Panc1 (cell line): ENCODE results near the gene HSF2. TPM values are rescaled to one million over a fixed set of nuclear protein-coding genes. Genes with fewer than 3 reads are reported as not detected.
A peak's percentile ranks its signal among the peaks of the same experiment; 100 is the strongest.

Source experiments
- ATAC-seq: fragments of 200-7000 bp; cut with Tn5 transposase; 2 replicates; pipeline ENCODE4 v1.9.1; 2020; ENCODE audit warnings: mild to moderate bottlenecking, moderate library complexity
- BruUV-seq: library from RNA; stranded (reverse); fragments of 400-500 nt; replicated peaks from 2 replicates; lab custom pipeline; 2021; lab: Mats Ljungman, UMichigan
- CTCF ChIA-PET: fragments of 300-600 bp; sonication (Branson Sonifier 250); formaldehyde crosslinking; loops from one replicate; lab custom pipeline; 2022; ENCODE audit warnings: antibody characterized with exemption; lab: Charles Lee
- POLR2A ChIA-PET: fragments of 300-600 bp; sonication (Branson Sonifier 250); formaldehyde crosslinking; loops from one replicate; lab custom pipeline; 2022; ENCODE audit warnings: antibody characterized with exemption; lab: Charles Lee
- DNase-seq: peaks from one replicate; pipeline ENCODE4 v3.0.0-alpha.2; 2010; ENCODE audit warnings: low read depth, low spot score
- H3K27ac ChIP-seq: 2 replicates; pipeline ENCODE4 v1.5.1; 2011; ENCODE audit warnings: mild to moderate bottlenecking, low read length, inconsistent platforms
- H3K27me3 ChIP-seq: fragments of 200-500 bp; sonication (Bioruptor generic); 2 replicates; pipeline ENCODE4 v1.6.0; 2014; ENCODE audit warnings: low read length, inconsistent platforms; ENCODE audit not compliant: control insufficient read depth, insufficient read depth
- H3K36me3 ChIP-seq: fragments of 200-500 bp; sonication (Bioruptor generic); 2 replicates; pipeline ENCODE4 v1.5.1; 2014; ENCODE audit warnings: inconsistent platforms, mild to moderate bottlenecking, low read length, moderate library complexity; ENCODE audit not compliant: control insufficient read depth, insufficient read depth
- H3K4me1 ChIP-seq: 2 replicates; pipeline ENCODE4 v1.5.1; 2011; ENCODE audit warnings: inconsistent platforms, mild to moderate bottlenecking, low read length, moderate library complexity; ENCODE audit not compliant: control insufficient read depth, insufficient read depth
- H3K4me3 ChIP-seq, 2 experiments: 2 replicates each; pipeline ENCODE4 v1.5.1; 2011 to 2012; ENCODE audit warnings: low read depth in 2 of 2, low read length in 2 of 2, mild to moderate bottlenecking in 2 of 2, inconsistent platforms in 1 of 2, moderate library complexity in 1 of 2
- H3K9me3 ChIP-seq: fragments of 200-500 bp; sonication (Bioruptor generic); 2 replicates; pipeline ENCODE4 v1.5.1; 2014; ENCODE audit warnings: low read depth, mild to moderate bottlenecking, inconsistent platforms, low read length, moderate library complexity; ENCODE audit not compliant: control insufficient read depth, insufficient read depth
- CTCF ChIP-seq: fragments of 450-650 bp; IDR thresholded peaks from 2 replicates; pipeline ENCODE4 v1.5.1; 2017; ENCODE audit warnings: mild to moderate bottlenecking
- POLR2AphosphoS5 ChIP-seq: IDR thresholded peaks from 2 replicates; pipeline ENCODE4 v1.6.1; 2012; ENCODE audit warnings: mild to moderate bottlenecking, low read depth, low read length, moderate library complexity
- REST ChIP-seq, 2 experiments: IDR thresholded peaks; 2 replicates each; pipeline ENCODE4 v1.6.1; 2011 to 2012; ENCODE audit warnings: low read depth in 2 of 2, control low read depth in 1 of 2, low read length in 1 of 2, mild to moderate bottlenecking in 1 of 2, moderate library complexity in 1 of 2; ENCODE audit not compliant: insufficient read depth in 1 of 2
- SIN3A ChIP-seq: IDR thresholded peaks from 2 replicates; pipeline ENCODE4 v1.6.1; 2012; ENCODE audit warnings: low read depth, mild to moderate bottlenecking, low read length, moderate library complexity, borderline replicate concordance; ENCODE audit not compliant: insufficient read depth
- TCF7L2 ChIP-seq: IDR thresholded peaks from 2 replicates; pipeline ENCODE4 v1.6.1; 2011; ENCODE audit warnings: mild to moderate bottlenecking, low read depth, low read length, inconsistent platforms
- in situ Hi-C: cut with HindIII; loops from 2 replicates; pipeline ENCODE4 v1.10.0; 2016; ENCODE audit warnings: low sequenced_read_pairs, low pct_unique_long_range_greater_than_20kb
- intact Hi-C: fragments of 100-400 bp; cut with micrococcal nuclease; formaldehyde crosslinking; loops from one replicate; pipeline ENCODE4 v1.10.0; 2022; ENCODE audit not compliant: unreplicated experiment
- total RNA-seq: library from RNA; stranded (reverse); gene quantifications from one replicate; pipeline ENCODE4 v1.2.1, GENCODE V29; 2021; ENCODE audit not compliant: unreplicated experiment

Gene HSF2
- total RNA-seq, 1 experiment from 2014 or later = 21.1 TPM

DNA sequence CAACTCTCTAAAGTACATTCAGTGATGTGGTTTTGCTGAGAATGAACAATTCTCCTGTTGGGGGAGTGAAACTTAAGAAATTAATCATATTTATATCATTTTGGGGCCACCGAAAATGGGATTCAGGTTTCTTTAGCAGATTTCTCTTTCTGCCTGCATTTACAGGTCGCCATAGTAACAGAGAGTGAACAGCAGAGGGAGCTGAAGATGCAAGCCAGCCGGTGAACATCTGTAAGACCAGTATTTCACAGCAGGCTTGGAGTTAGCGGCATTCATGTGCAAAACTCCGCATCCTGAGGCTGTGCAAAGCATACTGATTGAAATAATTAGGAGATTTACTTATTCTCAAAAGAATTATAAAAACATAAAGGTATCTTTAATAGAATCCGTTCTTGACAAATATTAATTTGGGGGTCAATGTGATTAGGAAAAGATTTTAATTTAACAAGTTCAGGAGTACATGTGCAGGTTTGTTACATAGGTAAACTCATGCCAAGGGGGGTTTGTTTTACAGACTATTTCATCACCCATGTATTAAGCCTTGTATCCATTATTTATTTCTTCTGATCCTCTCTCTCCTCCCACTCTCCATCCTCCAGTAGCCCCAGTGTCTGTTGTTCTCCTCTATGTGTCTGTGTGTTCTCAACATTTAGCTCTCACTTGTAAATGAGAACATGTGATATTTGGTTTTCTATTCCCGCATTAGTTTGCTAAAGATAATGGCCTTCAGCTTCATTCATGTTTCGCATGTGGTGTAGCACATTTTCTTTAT, 17.8 kb upstream of the HSF2 start:
- CTCF ChIA-PET = interaction anchor here (1.0 kb wide), 1 partner anchor 149 kb away, joined by 3 read pairs; no protein-coding TSS in a partner anchor
- peak; percentile 98 for ATAC-seq
- no peaks in the 10 kb centered on the region for H3K9me3 ChIP-seq

DNA sequence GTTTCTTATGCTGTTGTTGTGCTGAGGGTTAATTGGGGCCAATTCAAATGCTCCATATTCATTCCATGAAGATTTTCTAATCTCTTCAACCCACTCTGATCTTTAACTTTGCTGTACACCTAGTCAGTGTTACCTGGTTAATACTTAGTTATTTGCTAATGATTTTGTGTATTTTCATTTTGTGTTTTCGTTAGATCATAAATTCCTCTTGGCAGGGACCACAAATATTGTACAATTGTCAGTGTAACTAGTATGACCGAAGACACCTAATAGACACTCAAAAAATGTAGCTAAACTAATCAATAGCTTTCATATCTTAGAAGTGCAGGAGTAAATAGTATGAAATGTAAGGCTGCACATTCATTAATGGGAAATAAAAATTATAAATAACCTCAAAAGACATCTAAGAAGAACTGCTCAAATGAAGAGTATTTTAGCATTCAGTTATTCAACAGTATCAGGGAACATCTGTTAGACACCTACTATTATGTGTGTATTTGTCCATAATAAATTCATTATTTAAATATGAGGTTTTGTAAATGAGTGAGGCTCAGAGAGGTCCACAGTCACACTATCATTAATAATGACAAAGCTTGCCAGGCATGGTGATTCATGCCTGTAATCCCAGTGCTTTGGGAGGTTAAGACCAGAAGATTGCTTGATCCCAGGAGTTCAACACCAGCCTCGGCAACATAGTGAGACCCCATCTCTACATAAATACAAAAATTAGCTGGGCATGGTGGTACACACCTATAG, 13.4 kb upstream of the HSF2 start:
- intact Hi-C loops (no loop called here), in situ Hi-C loops (no loop called here)
- Histone ChIP-seq H3K27me3 (no peaks in the 10 kb centered on the region; the same call in 1 of the 2 replicates), H3K9me3 (no peaks in the 10 kb centered on the region), H3K36me3 (no peaks in the 10 kb centered on the region), H3K4me1 (no peaks in the 10 kb centered on the region), H3K4me3 (no peak overlapping the region), H3K27ac (no peak overlapping the region)
- ChIA-PET CTCF (no interaction called here), POLR2A (no interaction called here)
- TF ChIP-seq POLR2AphosphoS5 = no peak
- TF ChIP-seq TCF7L2 = no peak
- TF ChIP-seq SIN3A = no peak
- TF ChIP-seq REST (IDR thresholded peaks at IDR 0.05; ENCODE audit: insufficient read depth in 1 of 2, low read depth in 2 of 2, low read length in 1 of 2) = no peak
- TF ChIP-seq CTCF = no peak
- no TSS peak for BruUV-seq
- DNase-seq = no peak
- ATAC-seq = no peak

More for the DNA sequence above, 17.8 kb upstream of the HSF2 start:
- no TSS peak for BruUV-seq
- POLR2A ChIA-PET = interaction anchor here (1.1 kb wide), 1 partner anchor 65 kb away, joined by 5 read pairs; no protein-coding TSS in a partner anchor
- in situ Hi-C loops (no loop called here), intact Hi-C loops (loop anchor here (1.0 kb wide), 1 partner anchor 149 kb away; no protein-coding TSS in a partner anchor)
- Histone ChIP-seq H3K27ac (no peak overlapping the region), H3K4me1 (no peaks in the 10 kb centered on the region), H3K4me3 (no peak overlapping the region), H3K27me3 (no peaks in the 10 kb centered on the region; the same call in 1 of the 2 replicates), H3K36me3 (no peaks in the 10 kb centered on the region)
- DNase-seq = peak; percentile 47
- TF ChIP-seq CTCF (peak; percentile 93), POLR2AphosphoS5 (no peak)
